Immature natural killer cell (primary cell): ENCODE results near the gene NPEPL1. TPM values are rescaled to one million over a fixed set of nuclear protein-coding genes. Genes with fewer than 3 reads are reported as not detected.

Experiments
- DNase-seq, 3 donors: peaks; one replicate each; pipeline ENCODE4 v3.0.0; 2022; ENCODE audit warnings: mixed read lengths in 1 of 3
- H3K27ac Mint-ChIP-seq, 6 donors: one replicate each; pipeline ENCODE4 v1.8.0; 2020; ENCODE audit warnings: mixed read lengths in 6 of 6, mild to moderate bottlenecking in 5 of 6, inconsistent platforms in 4 of 6, moderate library complexity in 3 of 6
- H3K27me3 Mint-ChIP-seq, 3 donors: one replicate each; pipeline ENCODE4 v1.8.0; 2020 to 2021; ENCODE audit warnings: low read depth in 3 of 3, mild to moderate bottlenecking in 3 of 3, mixed read lengths in 3 of 3, moderate library complexity in 3 of 3, inconsistent platforms in 1 of 3
- H3K36me3 Mint-ChIP-seq, 3 donors: one replicate each; pipeline ENCODE4 v1.8.0; 2020; ENCODE audit warnings: mixed read lengths in 3 of 3, inconsistent platforms in 2 of 3, mild to moderate bottlenecking in 2 of 3
- H3K4me1 Mint-ChIP-seq, 2 donors: one replicate each; pipeline ENCODE4 v1.8.0; 2020; ENCODE audit warnings: inconsistent platforms in 2 of 2, mild to moderate bottlenecking in 2 of 2, mixed read lengths in 2 of 2, moderate library complexity in 1 of 2
- H3K4me3 Mint-ChIP-seq, 5 donors: one replicate each; pipeline ENCODE4 v1.8.0; 2020; ENCODE audit warnings: mild to moderate bottlenecking in 5 of 5, mixed read lengths in 5 of 5, inconsistent platforms in 3 of 5, moderate library complexity in 3 of 5
- H3K9me3 Mint-ChIP-seq, 6 donors: one replicate each; pipeline ENCODE4 v1.8.0; 2020; ENCODE audit warnings: mild to moderate bottlenecking in 6 of 6, mixed read lengths in 6 of 6, inconsistent platforms in 4 of 6, moderate library complexity in 3 of 6
- polyA plus RNA-seq, 3 donors: library from polyadenylated mRNA; unstranded; fragments of 300-500 nt; fragmentation: Illumina TruSeq; gene quantifications; one replicate each; pipeline ENCODE4 v1.2.3, GENCODE V29; 2021

NPEPL1 gene
- polyA plus RNA-seq, 3 donors from 2014 or later = 10.1 to 20.1 (median 11.6) TPM

GRCh38 chr20:58712806-58713731 is 20.5 kb downstream of the NPEPL1 start:
- DNase-seq = no peak
- H3K9me3 Mint-ChIP-seq = no peaks in the 10 kb centered on the region
- H3K27me3 Mint-ChIP-seq = peaks cover 0 to 4% (median 2%) of the 10 kb centered on the region in 3 donors
- H3K36me3 Mint-ChIP-seq = peaks cover 0 to 5% (median 0%) of the 10 kb centered on the region in 3 donors
- no peaks in the 10 kb centered on the region for H3K4me1 Mint-ChIP-seq
- no peak overlapping the region for H3K27ac Mint-ChIP-seq
- no peak overlapping the region for H3K4me3 Mint-ChIP-seq

GRCh38 chr20:58713801-58714339 is 21.3 kb downstream of the NPEPL1 start:
- Mint-ChIP-seq H3K4me3 (no peak overlapping the region), H3K36me3 (peaks cover 0 to 4% (median 0%) of the 10 kb centered on the region in 3 donors), H3K27me3 (peaks cover 0 to 4% (median 2%) of the 10 kb centered on the region in 3 donors), H3K4me1 (no peaks in the 10 kb centered on the region), H3K9me3 (no peaks in the 10 kb centered on the region), H3K27ac (no peak overlapping the region)
- DNase-seq = no peak

DNA sequence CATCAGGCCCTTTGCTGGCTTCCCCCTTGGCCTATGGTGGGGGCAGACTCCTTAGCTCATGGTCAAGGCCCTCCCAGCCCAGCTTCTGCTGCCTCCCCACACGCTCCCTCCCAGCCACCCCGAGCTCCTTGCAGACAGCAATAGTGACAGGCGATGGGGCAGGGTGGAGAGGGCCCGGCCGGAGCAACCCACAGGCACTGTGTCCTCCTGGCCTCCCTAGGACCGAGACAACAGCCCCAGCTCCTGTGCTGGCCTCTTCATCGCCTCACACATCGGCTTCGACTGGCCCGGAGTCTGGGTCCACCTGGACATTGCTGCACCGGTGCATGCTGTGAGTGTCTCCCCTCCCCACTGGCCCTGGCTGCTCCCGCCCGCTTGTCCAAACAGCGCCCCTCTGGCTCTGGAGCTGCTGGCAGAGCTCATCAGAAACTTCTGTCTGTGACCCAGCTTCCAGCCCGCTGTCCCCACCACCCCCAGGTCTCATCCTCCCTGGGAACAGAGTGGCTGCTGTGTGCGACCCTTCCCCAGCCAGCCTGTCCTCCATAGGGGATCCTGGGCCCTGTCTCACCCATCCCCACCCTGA is 21.8 kb downstream of the NPEPL1 start:
- H3K4me1 Mint-ChIP-seq = no peaks in the 10 kb centered on the region
- H3K27me3 Mint-ChIP-seq = peaks cover 0 to 4% (median 2%) of the 10 kb centered on the region in 3 donors
- no peak overlapping the region for H3K4me3 Mint-ChIP-seq
- H3K27ac Mint-ChIP-seq = no peak overlapping the region
- no peaks in the 10 kb centered on the region for H3K36me3 Mint-ChIP-seq
- no peaks in the 10 kb centered on the region for H3K9me3 Mint-ChIP-seq
- no peak for DNase-seq

GRCh38 chr20:58714923-58715351 is 22.3 kb downstream of the NPEPL1 start:
- no peak for DNase-seq
- H3K27me3 Mint-ChIP-seq = peaks cover 0 to 4% (median 2%) of the 10 kb centered on the region in 3 donors
- no peak overlapping the region for H3K4me3 Mint-ChIP-seq
- no peaks in the 10 kb centered on the region for H3K36me3 Mint-ChIP-seq
- H3K9me3 Mint-ChIP-seq = no peaks in the 10 kb centered on the region
- H3K27ac Mint-ChIP-seq = no peak overlapping the region
- no peaks in the 10 kb centered on the region for H3K4me1 Mint-ChIP-seq

- Mint-ChIP-seq H3K27me3 (peaks cover 0 to 4% (median 2%) of the 10 kb centered on the region in 3 donors), H3K36me3 (no peaks in the 10 kb centered on the region), H3K27ac (no peak overlapping the region), H3K4me1 (no peaks in the 10 kb centered on the region), H3K9me3 (no peaks in the 10 kb centered on the region), H3K4me3 (no peak overlapping the region)
- DNase-seq = no peak
These were observed 22.8 kb downstream of the NPEPL1 start for GRCh38 chr20:58715391-58715800.

- H3K27ac Mint-ChIP-seq = no peak overlapping the region
- H3K4me1 Mint-ChIP-seq = no peaks in the 10 kb centered on the region
- no peak for DNase-seq
- peaks cover 0 to 3% (median 2%) of the 10 kb centered on the region in 3 donors for H3K27me3 Mint-ChIP-seq
- H3K36me3 Mint-ChIP-seq = no peaks in the 10 kb centered on the region
- H3K4me3 Mint-ChIP-seq = no peak overlapping the region
- H3K9me3 Mint-ChIP-seq = no peaks in the 10 kb centered on the region
These were observed 23.3 kb downstream of the NPEPL1 start for GRCh38 chr20:58715801-58716475.

DNA sequence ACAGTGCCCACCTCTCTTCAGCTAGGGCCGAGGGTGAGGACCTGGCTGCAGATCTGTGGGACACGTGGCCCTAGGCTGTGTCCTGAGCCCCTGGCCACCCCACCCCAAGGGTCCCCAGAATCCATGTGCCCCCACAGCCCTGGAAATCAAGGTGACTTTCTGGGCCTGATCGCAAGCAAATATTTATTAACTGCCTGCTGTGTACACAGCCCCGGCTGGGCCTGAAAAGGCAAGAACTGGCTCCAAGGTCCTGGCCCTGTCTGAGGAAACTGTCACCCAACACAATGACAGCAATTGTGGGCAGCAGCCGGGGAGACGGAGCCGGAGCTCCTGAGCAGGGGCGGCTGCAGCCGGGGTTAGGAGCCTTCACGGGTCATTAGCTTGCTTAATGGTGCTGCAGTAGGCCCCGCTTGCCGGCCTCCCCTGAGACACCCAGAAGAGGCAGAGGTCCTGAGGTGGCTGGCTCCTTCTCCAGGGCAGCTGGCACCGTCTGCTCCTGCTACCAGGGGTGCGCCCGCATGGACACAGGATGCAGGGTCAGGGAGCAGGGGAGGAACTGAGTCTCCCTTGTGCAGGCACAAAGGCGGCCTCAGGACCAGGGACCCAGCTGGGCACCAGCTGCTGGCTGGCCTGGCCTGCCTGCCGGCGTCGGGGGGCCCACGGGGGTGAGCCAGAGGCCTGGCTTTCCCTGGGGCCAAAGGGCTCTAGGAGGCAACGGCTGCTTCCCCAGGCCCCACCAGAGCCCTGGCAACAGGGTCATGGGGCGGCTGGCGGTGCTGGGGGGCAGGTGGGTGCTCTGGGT is 24.1 kb downstream of the NPEPL1 start:
- H3K9me3 Mint-ChIP-seq = no peaks in the 10 kb centered on the region
- peaks cover 2 to 3% (median 3%) of the 10 kb centered on the region in 3 donors for H3K27me3 Mint-ChIP-seq
- H3K27ac Mint-ChIP-seq = no peak overlapping the region
- H3K4me3 Mint-ChIP-seq = no peak overlapping the region
- H3K4me1 Mint-ChIP-seq = no peaks in the 10 kb centered on the region
- DNase-seq = no peak
- no peaks in the 10 kb centered on the region for H3K36me3 Mint-ChIP-seq

GRCh38 chr20:58717278-58718091 is 24.9 kb downstream of the NPEPL1 start:
- Mint-ChIP-seq H3K36me3 (no peaks in the 10 kb centered on the region), H3K4me1 (no peaks in the 10 kb centered on the region), H3K4me3 (no peak overlapping the region), H3K9me3 (no peaks in the 10 kb centered on the region), H3K27ac (no peak overlapping the region), H3K27me3 (peaks cover 0 to 3% (median 3%) of the 10 kb centered on the region in 3 donors)
- no peak for DNase-seq

DNA sequence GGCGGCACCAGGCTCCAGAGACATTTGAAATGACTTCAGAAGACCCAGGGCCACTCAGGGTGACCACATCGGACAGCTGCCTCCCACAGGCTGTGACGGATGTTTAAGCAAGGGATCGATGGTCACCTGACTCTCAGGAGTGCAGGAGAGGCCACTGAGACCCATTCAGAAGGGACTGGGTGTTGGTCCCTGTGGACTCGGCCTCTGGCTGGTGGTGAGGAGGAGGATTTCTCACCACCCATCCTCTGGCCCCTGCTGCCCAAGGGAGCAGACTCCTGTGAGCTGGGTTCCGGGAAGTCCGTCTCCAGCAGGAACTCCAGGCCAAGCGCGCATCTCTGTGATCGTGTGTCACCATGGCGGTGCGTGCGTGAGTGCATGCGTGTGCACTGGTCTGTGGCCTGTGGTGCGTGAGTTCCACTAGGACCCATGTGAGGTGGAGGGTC is 25.5 kb downstream of the NPEPL1 start:
- no peaks in the 10 kb centered on the region for H3K9me3 Mint-ChIP-seq
- DNase-seq = no peak
- H3K4me1 Mint-ChIP-seq = no peaks in the 10 kb centered on the region
- no peak overlapping the region for H3K27ac Mint-ChIP-seq
- H3K27me3 Mint-ChIP-seq = peaks cover 0 to 5% (median 5%) of the 10 kb centered on the region in 3 donors
- no peak overlapping the region for H3K4me3 Mint-ChIP-seq
- no peaks in the 10 kb centered on the region for H3K36me3 Mint-ChIP-seq

DNA sequence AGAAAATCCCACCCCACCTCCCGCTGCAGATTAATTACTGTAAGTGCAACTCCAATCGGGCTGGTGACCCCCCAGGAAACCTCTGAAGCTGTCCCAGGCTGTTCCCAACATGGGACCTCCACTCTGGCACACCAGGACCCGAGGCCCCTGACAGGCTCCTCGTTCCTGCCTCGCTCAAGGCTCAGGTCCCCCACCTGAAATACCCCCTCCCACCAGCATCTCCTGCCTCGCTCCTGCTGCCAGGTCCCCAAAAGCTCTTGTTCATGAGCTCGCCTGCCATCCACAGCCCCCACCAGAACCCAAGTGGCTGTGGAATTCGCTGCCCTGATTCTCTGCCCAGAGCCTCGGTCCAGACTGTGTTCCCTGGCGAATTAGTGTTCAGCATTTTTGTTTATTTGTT is 26.1 kb downstream of the NPEPL1 start:
- DNase-seq = no peak
- H3K4me3 Mint-ChIP-seq = no peak overlapping the region
- no peaks in the 10 kb centered on the region for H3K4me1 Mint-ChIP-seq
- H3K9me3 Mint-ChIP-seq = no peaks in the 10 kb centered on the region
- no peak overlapping the region for H3K27ac Mint-ChIP-seq
- no peaks in the 10 kb centered on the region for H3K36me3 Mint-ChIP-seq
- H3K27me3 Mint-ChIP-seq = peaks cover 0 to 5% (median 5%) of the 10 kb centered on the region in 3 donors

GRCh38 chr20:58719258-58719657 is 26.7 kb downstream of the NPEPL1 start:
- no peaks in the 10 kb centered on the region for H3K4me1 Mint-ChIP-seq
- no peaks in the 10 kb centered on the region for H3K9me3 Mint-ChIP-seq
- no peak overlapping the region for H3K27ac Mint-ChIP-seq
- H3K36me3 Mint-ChIP-seq = no peaks in the 10 kb centered on the region
- DNase-seq = no peak
- no peak overlapping the region for H3K4me3 Mint-ChIP-seq
- H3K27me3 Mint-ChIP-seq = peaks cover 0 to 7% (median 5%) of the 10 kb centered on the region in 3 donors

GRCh38 chr20:58719971-58720371 is 27.4 kb downstream of the NPEPL1 start:
- Mint-ChIP-seq H3K27me3 (peaks cover 0 to 8% (median 5%) of the 10 kb centered on the region in 3 donors), H3K36me3 (no peaks in the 10 kb centered on the region), H3K9me3 (no peaks in the 10 kb centered on the region), H3K27ac (no peak overlapping the region), H3K4me1 (no peaks in the 10 kb centered on the region), H3K4me3 (no peak overlapping the region)
- DNase-seq = no peak
